Thoracic aorta (tissue), 2 donors: Measurements from ENCODE around the gene TCF19. TPM values are rescaled to one million over a fixed set of nuclear protein-coding genes. Genes with fewer than 3 reads are reported as not detected.
"Not testable (repeated sequence)": the region's sequence is repeated elsewhere in the genome, so short reads cannot be mapped to it uniquely, and the experiment has no call there.

Experiments
- ATAC-seq: fragments of 150-250 bp; one replicate; pipeline ENCODE4 v1.8.0; 2017; ENCODE audit warnings: low read depth; ENCODE audit not compliant: insufficient number of reproducible peaks, low FRiP score
- DNase-seq: peaks from one replicate; pipeline ENCODE4 v3.0.0-alpha.2; 2020; ENCODE audit warnings: low spot score
- H3K27ac ChIP-seq, 2 donors: fragments of 200-600 bp; sonication (generic); 1 replicate in 1 of 2; 2 replicates in 1 of 2; pipeline ENCODE4 v1.5.1; 2016; ENCODE audit warnings: mild to moderate bottlenecking in 2 of 2, moderate library complexity in 2 of 2
- H3K27me3 ChIP-seq: fragments of 200-600 bp; sonication (generic); replicated peaks from 2 replicates; pipeline ENCODE4 v1.6.0; 2016; ENCODE audit warnings: mild to moderate bottlenecking; ENCODE audit not compliant: insufficient read depth
- H3K36me3 ChIP-seq: fragments of 200-600 bp; sonication (generic); one replicate; pipeline ENCODE4 v1.5.1; 2016
- H3K4me1 ChIP-seq, 2 donors: fragments of 200-600 bp; sonication (generic); 1 replicate in 1 of 2; 2 replicates in 1 of 2; pipeline versions ENCODE4 v1.5.1 to v1.6.0; 2016; ENCODE audit warnings: low read depth in 2 of 2, mild to moderate bottlenecking in 1 of 2; ENCODE audit not compliant: control insufficient read depth in 1 of 2
- H3K4me3 ChIP-seq: fragments of 200-600 bp; sonication (generic); 2 replicates; pipeline ENCODE4 v1.5.1; 2016; ENCODE audit warnings: mild to moderate bottlenecking
- H3K9me3 ChIP-seq: fragments of 200-600 bp; sonication (generic); 2 replicates; pipeline ENCODE4 v1.5.1; 2016
- total RNA-seq, 2 donors: library from RNA; depleted of rRNA; stranded (reverse); fragments of >200 nt; gene quantifications; one replicate each; pipeline versions ENCODE4 v1.1.0 to v1.2.3, GENCODE V29; 2016
- TF ChIP-seq, protein P1 (sequence below): fragments of 200-600 bp; sonication (generic); IDR thresholded peaks from one replicate; pipeline ENCODE4 v1.5.1; 2019; ENCODE audit warnings: antibody characterized with exemption

Gene TCF19
- total RNA-seq, 2 donors from 2014 or later = 1.6 to 15.7 TPM

GRCh38 chr6:31163922-31164321 is 5.5 kb downstream of the TCF19 start:
- no peaks in the 10 kb centered on the region for H3K9me3 ChIP-seq
- ATAC-seq (no peak), DNase-seq (no peak)

DNA sequence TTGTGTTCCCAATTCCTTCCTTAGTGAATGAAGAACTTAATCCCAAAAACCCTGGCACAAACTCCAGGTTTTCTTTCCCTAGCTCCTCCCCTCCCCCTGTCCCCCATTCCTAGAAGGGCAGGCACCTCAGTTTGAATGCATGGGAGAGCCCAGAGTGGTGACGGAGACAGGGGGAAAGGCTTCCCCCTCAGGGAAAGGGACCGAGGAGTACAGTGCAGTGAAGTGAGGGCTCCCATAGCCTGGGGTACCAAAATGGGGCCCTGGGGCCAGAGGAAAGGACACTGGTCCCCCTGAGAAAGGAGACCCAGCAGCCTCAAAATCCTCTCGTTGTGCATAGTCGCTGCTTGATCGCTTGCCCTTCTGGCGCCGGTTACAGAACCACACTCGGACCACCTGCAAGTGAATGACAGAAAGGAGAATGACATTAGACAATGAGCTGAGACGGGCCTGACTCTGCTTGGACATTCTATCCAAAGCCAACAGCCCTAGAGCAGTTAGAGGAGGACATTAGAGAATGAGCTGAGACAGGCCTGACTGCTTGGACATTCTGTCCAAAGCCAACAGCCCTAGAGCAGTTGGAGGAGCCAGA is 6.2 kb downstream of the TCF19 start:
- ATAC-seq, H3K36me3 ChIP-seq, H3K27me3 ChIP-seq, DNase-seq, H3K4me3 ChIP-seq, H3K27ac ChIP-seq, H3K9me3 ChIP-seq, H3K4me1 ChIP-seq: not testable (repeated sequence)

More at GRCh38 chr6:31163922-31164321, 5.5 kb downstream of the TCF19 start:
- Histone ChIP-seq H3K27me3 (no peaks in the 10 kb centered on the region), H3K4me3 (no peak overlapping the region), H3K27ac (no peak overlapping the region), H3K4me1 (peaks cover 0 to 10% of the 10 kb centered on the region in 2 donors), H3K36me3 (peaks cover 5% of the 10 kb centered on the region)
- TF ChIP-seq, protein P1, sequence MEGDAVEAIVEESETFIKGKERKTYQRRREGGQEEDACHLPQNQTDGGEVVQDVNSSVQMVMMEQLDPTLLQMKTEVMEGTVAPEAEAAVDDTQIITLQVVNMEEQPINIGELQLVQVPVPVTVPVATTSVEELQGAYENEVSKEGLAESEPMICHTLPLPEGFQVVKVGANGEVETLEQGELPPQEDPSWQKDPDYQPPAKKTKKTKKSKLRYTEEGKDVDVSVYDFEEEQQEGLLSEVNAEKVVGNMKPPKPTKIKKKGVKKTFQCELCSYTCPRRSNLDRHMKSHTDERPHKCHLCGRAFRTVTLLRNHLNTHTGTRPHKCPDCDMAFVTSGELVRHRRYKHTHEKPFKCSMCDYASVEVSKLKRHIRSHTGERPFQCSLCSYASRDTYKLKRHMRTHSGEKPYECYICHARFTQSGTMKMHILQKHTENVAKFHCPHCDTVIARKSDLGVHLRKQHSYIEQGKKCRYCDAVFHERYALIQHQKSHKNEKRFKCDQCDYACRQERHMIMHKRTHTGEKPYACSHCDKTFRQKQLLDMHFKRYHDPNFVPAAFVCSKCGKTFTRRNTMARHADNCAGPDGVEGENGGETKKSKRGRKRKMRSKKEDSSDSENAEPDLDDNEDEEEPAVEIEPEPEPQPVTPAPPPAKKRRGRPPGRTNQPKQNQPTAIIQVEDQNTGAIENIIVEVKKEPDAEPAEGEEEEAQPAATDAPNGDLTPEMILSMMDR = no peak

DNA sequence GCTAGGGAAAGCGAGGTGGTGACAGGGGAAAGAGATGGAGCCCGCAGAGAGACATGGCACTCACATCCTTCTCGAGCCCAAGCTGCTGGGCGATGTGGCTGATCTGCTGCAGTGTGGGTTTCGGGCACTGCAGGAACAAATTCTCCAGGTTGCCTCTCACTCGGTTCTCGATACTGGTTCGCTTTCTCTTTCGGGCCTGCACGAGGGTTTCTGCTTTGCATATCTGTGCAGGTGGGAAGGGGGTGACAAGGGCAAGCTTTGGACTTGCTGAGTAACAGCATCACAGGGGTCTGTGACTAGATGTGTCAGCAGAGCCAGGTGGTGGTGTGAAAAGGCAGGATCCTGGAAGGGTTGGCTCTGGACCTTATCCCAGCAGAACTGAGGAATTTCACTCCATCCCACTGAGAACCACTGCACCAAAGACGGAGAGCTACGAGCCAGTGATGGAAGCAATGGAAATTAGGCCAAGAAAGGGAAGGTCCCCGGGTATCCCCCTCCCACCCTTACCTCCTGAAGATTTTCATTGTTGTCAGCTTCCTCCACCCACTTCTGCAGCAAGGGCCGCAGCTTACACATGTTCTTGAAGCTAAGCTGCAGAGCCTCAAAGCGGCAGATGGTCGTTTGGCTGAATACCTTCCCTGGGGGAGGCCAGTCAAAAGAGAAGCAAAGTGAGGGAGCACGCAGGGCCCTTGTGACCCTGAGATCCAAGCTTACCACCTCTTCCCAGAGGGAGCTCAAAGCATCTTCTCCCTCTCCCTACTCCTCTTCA is 6.9 kb downstream of the TCF19 start:
- not testable (repeated sequence) for H3K4me1 ChIP-seq, ATAC-seq, H3K27me3 ChIP-seq, H3K36me3 ChIP-seq, DNase-seq, H3K4me3 ChIP-seq, H3K9me3 ChIP-seq, H3K27ac ChIP-seq

DNA sequence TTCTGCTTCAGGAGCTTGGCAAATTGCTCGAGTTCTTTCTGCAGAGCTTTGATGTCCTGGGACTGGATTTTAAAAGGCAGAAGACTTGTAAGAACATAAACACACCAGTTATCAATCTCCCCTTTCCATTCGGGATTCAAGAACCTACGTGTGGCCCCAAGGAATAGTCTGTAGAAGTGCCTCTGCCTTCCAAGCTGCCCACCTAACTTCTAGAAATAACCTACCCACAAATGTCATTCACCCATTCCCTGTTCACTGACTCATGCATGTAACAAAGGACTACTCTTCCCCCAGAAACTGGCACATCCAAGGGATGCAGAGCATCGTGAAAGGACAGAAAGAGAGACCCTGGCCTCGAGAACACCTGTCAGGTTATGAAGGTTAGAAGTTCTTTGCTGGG is 7.6 kb downstream of the TCF19 start:
- H3K9me3 ChIP-seq = no peaks in the 10 kb centered on the region
- H3K4me3 ChIP-seq = no peak overlapping the region
- ATAC-seq = no peak
- no peaks in the 10 kb centered on the region for H3K27me3 ChIP-seq
- no peaks in the 10 kb centered on the region for H3K4me1 ChIP-seq
- H3K36me3 ChIP-seq = peaks cover 5% of the 10 kb centered on the region
- TF ChIP-seq, protein P1 = no peak
- H3K27ac ChIP-seq = no peak overlapping the region
- no peak for DNase-seq

DNA sequence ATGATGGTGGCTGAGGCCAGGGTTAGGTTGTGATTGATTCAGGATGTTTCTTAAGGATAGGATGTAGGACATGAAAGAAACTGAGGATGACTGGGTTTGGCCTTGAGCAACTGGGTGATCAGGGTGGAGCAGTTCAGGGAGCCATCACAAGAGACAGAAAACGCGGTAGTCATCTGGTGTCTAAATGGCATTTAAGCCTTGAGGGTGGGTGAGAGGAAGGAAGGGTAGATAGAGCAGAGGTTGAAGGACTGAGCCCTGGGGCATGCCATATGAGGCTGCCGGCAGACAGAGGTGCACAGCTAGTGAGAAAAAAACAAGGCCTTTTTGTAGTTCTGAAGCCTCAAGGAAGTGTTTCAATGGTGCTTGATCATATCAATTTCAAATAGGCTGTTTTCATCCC is 10.2 kb downstream of the TCF19 start:
- Histone ChIP-seq H3K27me3 (no peaks in the 10 kb centered on the region), H3K4me1 (no peaks in the 10 kb centered on the region), H3K9me3 (no peaks in the 10 kb centered on the region), H3K27ac (no peak overlapping the region), H3K36me3 (no peaks in the 10 kb centered on the region), H3K4me3 (no peak overlapping the region)
- ATAC-seq = no peak
- TF ChIP-seq, protein P1 = no peak
- DNase-seq = no peak

DNA sequence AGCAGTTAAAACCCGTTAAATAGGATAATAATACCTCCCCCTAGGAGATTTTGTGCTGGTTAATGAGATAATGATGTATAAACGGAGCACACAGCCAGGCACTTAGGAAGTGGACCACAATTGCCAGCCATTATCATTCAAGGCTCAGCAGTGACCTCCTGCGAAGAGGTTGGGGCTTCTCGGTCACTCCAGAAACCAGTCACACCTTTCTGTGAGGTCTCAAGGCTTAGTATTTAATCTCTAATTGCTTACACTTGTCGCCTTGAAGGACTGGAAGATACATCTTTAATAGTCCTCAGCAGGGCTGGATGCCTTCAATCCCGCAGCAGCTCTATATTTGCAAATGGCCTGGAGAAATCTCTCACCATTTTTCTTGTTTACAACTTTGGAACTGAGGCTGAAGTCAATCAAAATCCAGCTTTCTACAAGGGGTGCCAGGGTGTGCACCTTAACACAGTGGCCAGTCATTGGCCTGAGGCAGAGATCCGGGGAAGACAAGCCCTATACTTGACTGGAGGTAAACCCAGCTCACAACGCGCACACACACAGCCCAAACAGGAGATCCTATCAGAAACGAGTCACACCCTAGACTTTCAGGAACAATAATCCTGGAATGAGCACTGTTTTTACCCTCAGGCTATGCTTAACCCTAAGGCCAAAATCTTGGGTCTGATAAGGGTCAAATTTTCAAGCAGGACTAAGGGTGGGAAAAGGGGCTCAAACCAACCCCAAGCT is 10.9 kb downstream of the TCF19 start:
- ATAC-seq = no peak
- TF ChIP-seq, protein P1 = no peak
- no peak overlapping the region for H3K4me3 ChIP-seq
- no peaks in the 10 kb centered on the region for H3K27me3 ChIP-seq
- no peaks in the 10 kb centered on the region for H3K36me3 ChIP-seq
- no peak for DNase-seq
- H3K4me1 ChIP-seq = no peaks in the 10 kb centered on the region
- no peaks in the 10 kb centered on the region for H3K9me3 ChIP-seq
- no peak overlapping the region for H3K27ac ChIP-seq

DNA sequence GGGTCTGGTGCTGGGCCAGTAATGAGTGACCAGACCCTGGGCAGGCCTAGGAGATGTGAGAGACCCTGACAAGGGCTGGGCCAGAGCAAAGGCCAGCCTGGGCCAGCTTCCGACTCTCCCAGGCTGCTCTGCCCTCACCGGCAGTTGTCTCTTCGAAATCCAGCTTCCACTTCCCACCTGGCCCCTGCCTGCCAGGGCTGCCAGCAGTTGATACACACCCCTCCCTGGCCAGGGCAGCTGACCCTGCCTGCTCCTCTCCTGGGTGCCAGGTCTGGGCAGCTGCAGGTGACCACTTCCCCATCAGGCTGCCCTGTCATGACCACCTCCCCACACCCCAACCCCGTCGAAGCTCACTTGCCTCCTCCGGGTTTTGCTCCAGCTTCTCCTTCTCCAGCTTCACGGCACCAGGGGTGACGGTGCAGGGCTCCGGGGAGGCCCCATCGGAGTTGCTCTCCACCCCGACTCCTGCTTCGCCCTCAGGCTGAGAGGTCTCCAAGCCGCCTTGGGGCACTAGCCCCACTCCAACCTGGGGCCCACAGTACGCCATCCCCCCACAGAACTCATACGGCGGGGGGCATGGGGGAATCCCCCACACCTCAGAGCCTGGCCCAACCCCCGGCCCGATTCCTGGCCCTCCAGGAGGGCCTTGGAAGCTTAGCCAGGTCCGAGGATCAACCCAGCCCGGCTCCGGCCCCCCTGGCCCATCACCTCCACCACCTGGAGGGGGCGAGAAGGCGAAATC is 11.6 kb downstream of the TCF19 start:
- H3K4me1 ChIP-seq, H3K36me3 ChIP-seq, H3K9me3 ChIP-seq, H3K27me3 ChIP-seq, H3K27ac ChIP-seq, H3K4me3 ChIP-seq, DNase-seq, ATAC-seq: not testable (repeated sequence)
